PC-9 (cell line): ENCODE data around the gene KCNS1. TPM values are rescaled to one million over a fixed set of nuclear protein-coding genes. Genes with fewer than 3 reads are reported as not detected.

Experiments
- BruUV-seq: library from RNA; stranded (reverse); fragments of 400-500 nt; replicated peaks from 2 replicates; lab custom pipeline; 2021; lab: Mats Ljungman, UMichigan
- CTCF ChIA-PET: fragments of 300-600 bp; sonication (Branson Sonifier 250); formaldehyde crosslinking; loops from one replicate; lab custom pipeline; 2022; ENCODE audit warnings: antibody characterized with exemption; lab: Charles Lee
- POLR2A ChIA-PET: fragments of 300-600 bp; sonication (Branson Sonifier 250); formaldehyde crosslinking; loops from one replicate; lab custom pipeline; 2022; ENCODE audit warnings: antibody characterized with exemption; ENCODE audit not compliant: unreplicated experiment; lab: Charles Lee
- DNase-seq, 2 experiments: peaks; one replicate each; pipeline versions ENCODE4 v3.0.0 to v3.0.0-alpha.2; 2015 to 2022; ENCODE audit warnings: mixed read lengths in 1 of 2
- H2AFZ ChIP-seq: fragments of 200-600 bp; sonication (generic); 2 replicates; pipeline ENCODE4 v1.8.1; 2017; ENCODE audit warnings: antibody characterized with exemption
- H3F3A ChIP-seq: fragments of 200-600 bp; sonication (generic); 2 replicates; pipeline ENCODE4 v1.8.1; 2017; ENCODE audit warnings: antibody characterized with exemption, mild to moderate bottlenecking, low read depth; ENCODE audit not compliant: insufficient read depth
- H3K27ac ChIP-seq: fragments of 200-600 bp; sonication (generic); 2 replicates; pipeline ENCODE4 v1.6.1; 2016; ENCODE audit warnings: mixed run types
- H3K27me3 ChIP-seq: fragments of 200-600 bp; sonication (generic); 2 replicates; pipeline ENCODE4 v1.6.1; 2016; ENCODE audit warnings: low read depth, mixed run types; ENCODE audit not compliant: insufficient read depth
- H3K36me3 ChIP-seq: fragments of 200-600 bp; sonication (generic); 2 replicates; pipeline ENCODE4 v1.6.1; 2016; ENCODE audit warnings: low read depth, mixed run types
- H3K4me1 ChIP-seq: fragments of 200-600 bp; sonication (generic); replicated peaks from 2 replicates; pipeline ENCODE4 v1.6.1; 2016; ENCODE audit warnings: mixed run types; ENCODE audit not compliant: insufficient read depth
- H3K4me2 ChIP-seq: fragments of 200-600 bp; sonication (generic); 2 replicates; pipeline ENCODE4 v1.6.1; 2017; ENCODE audit warnings: mixed run types
- H3K4me3 ChIP-seq: fragments of 200-600 bp; sonication (generic); 2 replicates; pipeline ENCODE4 v1.6.1; 2016; ENCODE audit warnings: mixed run types
- H3K79me2 ChIP-seq: fragments of 200-600 bp; sonication (generic); 2 replicates; pipeline ENCODE4 v1.6.1; 2017; ENCODE audit warnings: low read depth, mixed run types
- H3K9me2 ChIP-seq: fragments of 200-600 bp; sonication (generic); 2 replicates; pipeline ENCODE4 v1.8.1; 2017; ENCODE audit warnings: mild to moderate bottlenecking; ENCODE audit not compliant: insufficient read depth
- H3K9me3 ChIP-seq: fragments of 200-600 bp; sonication (generic); 2 replicates; pipeline ENCODE4 v1.8.1; 2016; ENCODE audit warnings: low read depth; ENCODE audit not compliant: insufficient read depth
- H4K20me1 ChIP-seq: fragments of 200-600 bp; sonication (generic); 2 replicates; pipeline ENCODE4 v1.8.1; 2017; ENCODE audit not compliant: insufficient read depth
- EZH2 ChIP-seq: fragments of 200-600 bp; sonication (generic); IDR thresholded peaks from 2 replicates; pipeline ENCODE4 v1.8.0; 2017; ENCODE audit warnings: antibody characterized with exemption, low read depth
- intact Hi-C: fragments of 100-400 bp; cut with micrococcal nuclease; formaldehyde crosslinking; loops from one replicate; pipeline ENCODE4 v1.10.0; 2022; ENCODE audit not compliant: unreplicated experiment
- total RNA-seq: library from RNA; stranded (reverse); gene quantifications from 2 replicates; pipeline ENCODE4 v1.2.3, GENCODE V29; 2021
- TF ChIP-seq, protein P1 (sequence below): fragments of 200-600 bp; sonication (generic); conservative IDR thresholded peaks from 2 replicates; pipeline ENCODE4 v1.6.1; 2017; ENCODE audit warnings: mixed run types, antibody characterized with exemption, mild to moderate bottlenecking, moderate library complexity

Gene KCNS1
- total RNA-seq, 1 experiment from 2014 or later, result 0.15 TPM

DNA sequence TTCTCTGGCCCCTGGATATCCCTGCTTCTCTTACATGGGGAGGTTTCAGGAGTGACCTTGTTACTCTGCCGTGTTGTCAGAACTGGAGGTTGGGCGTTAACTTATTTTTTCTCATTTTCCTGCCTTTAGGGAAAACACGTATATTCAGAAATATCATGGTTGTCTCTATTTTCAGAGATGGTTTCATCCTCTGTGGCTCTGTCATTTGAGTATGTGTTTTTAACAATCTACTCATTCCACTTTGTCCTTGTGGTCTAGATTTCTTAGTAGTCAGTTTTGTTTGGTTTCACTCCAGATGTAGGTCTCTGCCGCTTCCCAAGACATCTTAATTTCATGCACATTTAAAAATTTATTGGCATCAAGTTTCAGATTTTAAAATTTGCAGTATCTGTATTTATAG, 45.9 kb downstream of the KCNS1 start:
- Histone ChIP-seq H3K27me3 (no peaks in the 10 kb centered on the region), H3K4me1 (no peaks in the 10 kb centered on the region), H3K4me2 (no peak overlapping the region), H3K9me2 (no peaks in the 10 kb centered on the region), H3K4me3 (no peak overlapping the region), H3K9me3 (no peaks in the 10 kb centered on the region), H3K27ac (no peak overlapping the region), H4K20me1 (no peaks in the 10 kb centered on the region), H3F3A (no peaks in the 10 kb centered on the region), H3K36me3 (0 out of 2 replicates have a peak, but pooled peaks cover 13% of the 10 kb centered on the region), H3K79me2 (no peaks in the 10 kb centered on the region), H2AFZ (no peak overlapping the region)
- no peak for DNase-seq
- POLR2A ChIA-PET, result interaction anchor here (0.6 kb wide), 2 partner anchors 18 to 1277 kb away, joined by 3 to 11 read pairs; no protein-coding TSS in a partner anchor
- CTCF ChIA-PET, result interaction anchor here (0.6 to 1.1 kb wide), 3 partner anchors 11 to 44 kb away, joined by 5 to 7 read pairs (median 5); no protein-coding TSS in a partner anchor
- intact Hi-C loops, result no loop called here
- no peak for TF ChIP-seq EZH2
- TF ChIP-seq, protein P1, sequence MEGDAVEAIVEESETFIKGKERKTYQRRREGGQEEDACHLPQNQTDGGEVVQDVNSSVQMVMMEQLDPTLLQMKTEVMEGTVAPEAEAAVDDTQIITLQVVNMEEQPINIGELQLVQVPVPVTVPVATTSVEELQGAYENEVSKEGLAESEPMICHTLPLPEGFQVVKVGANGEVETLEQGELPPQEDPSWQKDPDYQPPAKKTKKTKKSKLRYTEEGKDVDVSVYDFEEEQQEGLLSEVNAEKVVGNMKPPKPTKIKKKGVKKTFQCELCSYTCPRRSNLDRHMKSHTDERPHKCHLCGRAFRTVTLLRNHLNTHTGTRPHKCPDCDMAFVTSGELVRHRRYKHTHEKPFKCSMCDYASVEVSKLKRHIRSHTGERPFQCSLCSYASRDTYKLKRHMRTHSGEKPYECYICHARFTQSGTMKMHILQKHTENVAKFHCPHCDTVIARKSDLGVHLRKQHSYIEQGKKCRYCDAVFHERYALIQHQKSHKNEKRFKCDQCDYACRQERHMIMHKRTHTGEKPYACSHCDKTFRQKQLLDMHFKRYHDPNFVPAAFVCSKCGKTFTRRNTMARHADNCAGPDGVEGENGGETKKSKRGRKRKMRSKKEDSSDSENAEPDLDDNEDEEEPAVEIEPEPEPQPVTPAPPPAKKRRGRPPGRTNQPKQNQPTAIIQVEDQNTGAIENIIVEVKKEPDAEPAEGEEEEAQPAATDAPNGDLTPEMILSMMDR, result no peak
- no TSS peak for BruUV-seq

DNA sequence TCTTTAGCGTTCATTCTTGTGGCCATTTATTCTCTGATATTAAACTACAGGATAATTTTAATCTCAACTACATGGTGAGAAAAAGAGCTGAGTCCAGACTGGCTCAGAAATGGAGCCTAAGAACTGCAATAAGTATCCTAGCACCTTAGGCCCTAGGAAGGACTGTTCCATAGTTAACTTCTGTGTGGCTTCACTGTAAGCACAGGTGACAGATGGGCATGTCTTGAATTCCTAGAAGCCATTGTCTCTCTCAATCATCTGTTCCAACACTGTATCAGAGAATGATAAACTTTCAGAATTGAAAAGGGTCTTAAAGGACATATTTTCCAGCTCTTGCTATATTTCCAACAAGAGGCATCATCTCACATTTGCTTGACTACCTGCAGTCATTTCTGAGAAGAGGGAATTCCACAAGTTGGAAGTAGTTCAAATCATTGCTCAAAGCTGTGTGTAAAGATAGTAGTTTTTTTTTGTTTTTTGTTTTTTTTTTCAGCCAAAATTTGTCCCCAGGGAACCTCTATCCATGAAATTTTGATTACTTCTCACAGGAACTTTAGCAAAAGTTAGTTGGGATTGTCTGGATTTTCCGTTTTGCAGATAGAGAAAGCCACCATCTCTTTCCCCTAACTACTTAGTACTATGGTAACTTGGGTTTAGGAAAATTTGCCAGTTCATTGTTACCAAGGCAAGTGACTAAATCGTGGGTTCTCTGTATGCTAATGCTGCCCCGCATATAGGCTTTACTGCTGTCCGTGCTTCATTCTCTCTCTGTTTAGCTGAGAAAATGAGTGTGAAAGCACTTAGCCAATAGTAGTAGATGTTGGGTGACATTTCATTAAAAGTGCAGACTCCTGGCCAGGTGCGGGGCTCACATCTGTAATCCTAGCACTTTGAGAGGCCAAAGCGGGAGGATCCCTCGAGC, 47.2 kb downstream of the KCNS1 start:
- Histone ChIP-seq H2AFZ (no peak overlapping the region), H3K4me2 (no peak overlapping the region), H3K9me3 (no peaks in the 10 kb centered on the region), H3K36me3 (0 out of 2 replicates have a peak, but pooled peaks cover 13% of the 10 kb centered on the region), H3K79me2 (no peaks in the 10 kb centered on the region), H3K9me2 (no peaks in the 10 kb centered on the region), H3K4me3 (no peak overlapping the region), H4K20me1 (no peaks in the 10 kb centered on the region), H3K27me3 (no peaks in the 10 kb centered on the region), H3F3A (0 out of 2 replicates have a peak, but pooled peaks cover 3% of the 10 kb centered on the region), H3K27ac (no peak overlapping the region), H3K4me1 (no peaks in the 10 kb centered on the region)
- DNase-seq, result no peak
- POLR2A ChIA-PET, result no interaction called here
- TF ChIP-seq, protein P1, result no peak
- TF ChIP-seq EZH2, result no peak
- intact Hi-C loops, result no loop called here
- no TSS peak for BruUV-seq
- CTCF ChIA-PET, result interaction anchor here (0.5 to 1.2 kb wide), 3 partner anchors 9 to 224 kb away, joined by 3 to 17 read pairs (median 5); no protein-coding TSS in a partner anchor

DNA sequence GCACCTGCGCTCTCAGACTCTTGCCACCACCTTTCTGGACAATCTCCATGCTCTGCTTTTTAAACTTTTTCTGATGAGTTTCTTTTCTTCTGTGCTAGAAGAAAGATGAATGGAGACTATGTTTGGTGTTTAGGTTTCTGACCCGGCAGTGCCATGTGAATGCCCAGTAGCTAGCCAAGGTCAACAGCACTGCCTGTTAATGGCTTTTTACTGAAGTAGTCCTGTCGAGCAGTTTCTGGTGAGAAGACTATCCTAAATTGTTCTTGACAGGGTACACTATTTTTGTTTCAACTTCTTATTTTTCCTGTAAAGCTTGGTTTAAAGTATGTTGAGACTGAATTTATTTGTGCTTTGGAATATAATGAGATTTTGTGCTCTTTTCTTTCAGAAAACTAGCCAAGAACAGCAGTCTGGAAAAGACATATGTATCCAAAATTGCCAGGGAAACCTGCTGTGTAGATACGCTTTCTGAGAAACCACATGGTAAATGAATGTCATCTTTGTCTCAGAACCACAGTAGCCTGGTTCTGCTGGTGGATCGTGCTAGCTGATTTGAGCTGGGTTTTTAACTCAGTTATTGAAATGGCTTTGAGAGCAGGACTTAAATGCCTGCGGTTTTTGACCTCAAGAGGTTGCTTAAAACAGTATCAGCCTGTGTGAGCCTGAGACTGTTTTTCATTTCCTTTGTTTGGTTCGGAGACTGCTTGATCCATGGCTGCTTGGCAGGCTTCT, 48.1 kb downstream of the KCNS1 start:
- ChIA-PET POLR2A (no interaction called here), CTCF (interaction anchor here (1.2 kb wide), 1 partner anchor 9 kb away, joined by 3 read pairs; no protein-coding TSS in a partner anchor)
- intact Hi-C loops, result no loop called here
- no peak overlapping the region for H3K4me3 ChIP-seq
- no peak overlapping the region for H3K27ac ChIP-seq
- H2AFZ ChIP-seq, result no peak overlapping the region
- BruUV-seq, result no TSS peak
- H3F3A ChIP-seq, result 0 out of 2 replicates have a peak, but pooled peaks cover 3% of the 10 kb centered on the region
- no peaks in the 10 kb centered on the region for H3K4me1 ChIP-seq
- no peak overlapping the region for H3K4me2 ChIP-seq
- no peaks in the 10 kb centered on the region for H4K20me1 ChIP-seq
- no peaks in the 10 kb centered on the region for H3K9me3 ChIP-seq
- H3K79me2 ChIP-seq, result no peaks in the 10 kb centered on the region
- no peak for DNase-seq
- 0 out of 2 replicates have a peak, but pooled peaks cover 13% of the 10 kb centered on the region for H3K36me3 ChIP-seq
- no peaks in the 10 kb centered on the region for H3K9me2 ChIP-seq
- no peaks in the 10 kb centered on the region for H3K27me3 ChIP-seq
- TF ChIP-seq, protein P1, result no peak
- TF ChIP-seq EZH2, result no peak
